ENCODE results near the gene IL34.

Gene IL34

DNA sequence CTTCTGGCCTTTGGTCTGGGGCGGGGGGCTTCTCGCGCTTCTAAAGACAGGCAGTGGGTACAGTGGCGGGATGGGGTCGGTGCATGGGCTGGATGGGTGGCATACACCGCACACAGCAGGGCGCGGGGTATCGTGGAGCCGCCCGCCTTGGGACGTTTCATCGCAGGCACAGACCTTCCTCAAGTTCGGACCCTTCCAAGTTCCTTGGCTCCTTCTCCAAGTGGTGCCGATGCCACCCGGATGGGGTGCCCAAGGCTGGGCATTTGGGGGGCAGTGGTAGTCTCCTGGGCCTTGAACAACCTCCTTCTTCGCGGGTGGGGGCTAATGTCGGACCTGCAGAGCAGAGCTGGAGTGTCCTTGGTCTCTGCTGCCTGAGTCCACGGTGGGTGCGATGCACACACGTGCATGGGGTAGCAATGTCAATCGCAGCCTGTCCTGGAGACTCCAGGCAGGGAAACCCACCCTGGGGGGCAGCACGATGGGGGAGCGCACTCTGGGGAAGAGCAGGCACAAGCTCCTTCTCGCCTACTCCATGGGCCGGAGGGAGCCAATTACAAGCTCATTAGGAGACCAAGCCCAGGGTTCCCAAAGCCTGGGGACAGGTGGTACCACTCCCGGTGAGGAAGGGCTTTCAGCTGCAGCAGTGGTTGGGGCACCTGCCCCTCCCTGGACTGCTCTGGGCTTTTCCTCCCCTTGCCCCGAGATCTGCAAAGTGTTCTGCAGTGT is 40.2 kb downstream of the IL34 start:
- DNase-seq (ENCODE audit: extremely low spot score): no peak
- TF ChIP-seq L3MBTL2 (conservative IDR thresholded peaks at IDR 0.05) (no peak), NFRKB (IDR thresholded peaks at IDR 0.05) (no peak), FOXK2 (IDR thresholded peaks at IDR 0.05) (no peak), ELF4 (IDR thresholded peaks at IDR 0.05) (no peak), FOXM1 (IDR thresholded peaks at IDR 0.05; ENCODE audit: borderline replicate concordance) (no peak), SP1 (IDR thresholded peaks at IDR 0.05) (no peak), HDGF (IDR thresholded peaks at IDR 0.05; ENCODE audit: borderline replicate concordance) (no peak), FOXA1 (IDR thresholded peaks at IDR 0.05) (no peak), SUZ12 (IDR thresholded peaks at IDR 0.05) (no peak)
- CTCF ChIA-PET: interaction anchor here (0.6 to 1.9 kb wide), 3 partner anchors 85 to 687 kb away, joined by 3 to 8 read pairs (median 7); no protein-coding TSS in a partner anchor
- POLR2A ChIA-PET: no interaction called here

DNA sequence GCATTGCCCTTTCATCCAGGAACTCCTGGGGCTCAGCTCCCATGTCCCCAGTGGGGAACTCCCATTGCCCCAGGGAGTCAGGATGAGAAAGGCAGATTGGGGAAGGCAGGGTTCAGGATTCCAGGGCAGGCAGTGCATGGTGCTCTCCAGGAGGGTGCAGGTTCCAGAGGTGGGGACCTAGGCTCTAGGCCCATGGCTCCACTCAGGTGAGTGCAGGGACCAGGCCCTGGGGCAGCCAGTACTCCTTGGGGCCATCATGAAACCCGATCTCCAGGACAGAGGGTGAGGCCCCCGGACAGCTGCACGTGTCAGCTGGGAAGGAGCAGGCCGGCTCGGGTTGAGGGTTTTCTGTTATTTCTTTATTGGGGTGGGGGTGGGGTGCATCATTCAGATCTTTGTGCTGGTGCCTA is 40.7 kb downstream of the IL34 start:
- no peak for DNase-seq (ENCODE audit: extremely low spot score)
- POLR2A ChIA-PET: no interaction called here
- TF ChIP-seq FOXK2 (IDR thresholded peaks at IDR 0.05) (no peak), NFRKB (IDR thresholded peaks at IDR 0.05) (no peak), SP1 (IDR thresholded peaks at IDR 0.05) (no peak), ARNT (IDR thresholded peaks at IDR 0.05) (no peak), FOXA1 (IDR thresholded peaks at IDR 0.05) (no peak), TARDBP (IDR thresholded peaks at IDR 0.05) (no peak), FOXM1 (IDR thresholded peaks at IDR 0.05; ENCODE audit: borderline replicate concordance) (no peak), SUZ12 (IDR thresholded peaks at IDR 0.05) (no peak), ELF4 (IDR thresholded peaks at IDR 0.05) (no peak), LEF1 (IDR thresholded peaks at IDR 0.05; ENCODE audit: borderline replicate concordance) (no peak), HDGF (IDR thresholded peaks at IDR 0.05; ENCODE audit: borderline replicate concordance) (no peak), BHLHE40 (IDR thresholded peaks at IDR 0.05; ENCODE audit: borderline replicate concordance) (no peak), L3MBTL2 (conservative IDR thresholded peaks at IDR 0.05) (no peak)
- TF ChIP-seq, protein P1, sequence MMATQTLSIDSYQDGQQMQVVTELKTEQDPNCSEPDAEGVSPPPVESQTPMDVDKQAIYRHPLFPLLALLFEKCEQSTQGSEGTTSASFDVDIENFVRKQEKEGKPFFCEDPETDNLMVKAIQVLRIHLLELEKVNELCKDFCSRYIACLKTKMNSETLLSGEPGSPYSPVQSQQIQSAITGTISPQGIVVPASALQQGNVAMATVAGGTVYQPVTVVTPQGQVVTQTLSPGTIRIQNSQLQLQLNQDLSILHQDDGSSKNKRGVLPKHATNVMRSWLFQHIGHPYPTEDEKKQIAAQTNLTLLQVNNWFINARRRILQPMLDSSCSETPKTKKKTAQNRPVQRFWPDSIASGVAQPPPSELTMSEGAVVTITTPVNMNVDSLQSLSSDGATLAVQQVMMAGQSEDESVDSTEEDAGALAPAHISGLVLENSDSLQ (IDR thresholded peaks at IDR 0.05): no peak
- CTCF ChIA-PET: interaction anchor here (0.6 to 1.9 kb wide), 3 partner anchors 84 to 686 kb away, joined by 3 to 8 read pairs (median 7); no protein-coding TSS in a partner anchor

GRCh38 chr16:70687671-70688245 is 41.4 kb downstream of the IL34 start:
- ChIA-PET POLR2A (no interaction called here), CTCF (interaction anchor here (1.9 kb wide), 1 partner anchor 83 kb away, joined by 7 read pairs; no protein-coding TSS in a partner anchor)
- no peak for DNase-seq (ENCODE audit: extremely low spot score)
- no peak for TF ChIP-seq LEF1 (IDR thresholded peaks at IDR 0.05; ENCODE audit: borderline replicate concordance)
- TF ChIP-seq L3MBTL2 (conservative IDR thresholded peaks at IDR 0.05): no peak
- no peak for TF ChIP-seq FOXM1 (IDR thresholded peaks at IDR 0.05; ENCODE audit: borderline replicate concordance)
- no peak for TF ChIP-seq CTBP1 (IDR thresholded peaks at IDR 0.05; ENCODE audit: borderline replicate concordance)
- no peak for TF ChIP-seq FOXK2 (IDR thresholded peaks at IDR 0.05)
- no peak for TF ChIP-seq ZNF384 (IDR thresholded peaks at IDR 0.05)
- TF ChIP-seq HDGF (IDR thresholded peaks at IDR 0.05; ENCODE audit: borderline replicate concordance): no peak
- TF ChIP-seq, protein P1 (IDR thresholded peaks at IDR 0.05): no peak
- no peak for TF ChIP-seq BHLHE40 (IDR thresholded peaks at IDR 0.05; ENCODE audit: borderline replicate concordance)
- no peak for TF ChIP-seq NFRKB (IDR thresholded peaks at IDR 0.05)
- TF ChIP-seq SUZ12 (IDR thresholded peaks at IDR 0.05): no peak
- no peak for TF ChIP-seq FOXA1 (IDR thresholded peaks at IDR 0.05)
- no peak for TF ChIP-seq ARNT (IDR thresholded peaks at IDR 0.05)
- no peak for TF ChIP-seq SP1 (IDR thresholded peaks at IDR 0.05)

- CTCF ChIA-PET: interaction anchor here (1.9 kb wide), 1 partner anchor 83 kb away, joined by 7 read pairs; no protein-coding TSS in a partner anchor
- TF ChIP-seq ZNF384 (IDR thresholded peaks at IDR 0.05) (no peak), LEF1 (IDR thresholded peaks at IDR 0.05; ENCODE audit: borderline replicate concordance) (no peak), SP1 (IDR thresholded peaks at IDR 0.05) (no peak), SUZ12 (IDR thresholded peaks at IDR 0.05) (no peak), FOXA1 (IDR thresholded peaks at IDR 0.05) (no peak), CTBP1 (IDR thresholded peaks at IDR 0.05; ENCODE audit: borderline replicate concordance) (no peak), TARDBP (IDR thresholded peaks at IDR 0.05) (no peak), ARNT (IDR thresholded peaks at IDR 0.05) (no peak), FOXK2 (IDR thresholded peaks at IDR 0.05) (no peak)
- no peak for DNase-seq (ENCODE audit: extremely low spot score)
- POLR2A ChIA-PET: no interaction called here
These were observed 41.9 kb downstream of the IL34 start for GRCh38 chr16:70688246-70688742.

GRCh38 chr16:70689035-70689969 is 42.9 kb downstream of the IL34 start:
- DNase-seq (ENCODE audit: extremely low spot score): no peak
- TF ChIP-seq L3MBTL2 (conservative IDR thresholded peaks at IDR 0.05) (no peak), ZNF384 (IDR thresholded peaks at IDR 0.05) (no peak), ELF4 (IDR thresholded peaks at IDR 0.05) (no peak), NFRKB (IDR thresholded peaks at IDR 0.05) (no peak), FOXK2 (IDR thresholded peaks at IDR 0.05) (no peak), FOXM1 (IDR thresholded peaks at IDR 0.05; ENCODE audit: borderline replicate concordance) (no peak), BHLHE40 (IDR thresholded peaks at IDR 0.05; ENCODE audit: borderline replicate concordance) (no peak), SUZ12 (IDR thresholded peaks at IDR 0.05) (no peak), SP1 (IDR thresholded peaks at IDR 0.05) (no peak), CTBP1 (IDR thresholded peaks at IDR 0.05; ENCODE audit: borderline replicate concordance) (no peak), HDGF (IDR thresholded peaks at IDR 0.05; ENCODE audit: borderline replicate concordance) (no peak), LEF1 (IDR thresholded peaks at IDR 0.05; ENCODE audit: borderline replicate concordance) (no peak), TARDBP (IDR thresholded peaks at IDR 0.05) (no peak), ARNT (IDR thresholded peaks at IDR 0.05) (no peak), FOXA1 (IDR thresholded peaks at IDR 0.05) (no peak)
- TF ChIP-seq, protein P1 (IDR thresholded peaks at IDR 0.05): no peak
- POLR2A ChIA-PET: no interaction called here
- CTCF ChIA-PET: no interaction called here
